Chondrocyte (in vitro differentiated cells): ENCODE data around the gene CIC. TPM values are rescaled to one million over a fixed set of nuclear protein-coding genes. Genes with fewer than 3 reads are reported as not detected.

Source experiments
- DNase-seq: peaks from one replicate; pipeline ENCODE4 v3.0.0; 2021; ENCODE audit warnings: mixed read lengths, low spot score
- H3K27ac Mint-ChIP-seq: one replicate; pipeline ENCODE4 v1.8.0; 2021; ENCODE audit warnings: mild to moderate bottlenecking, moderate library complexity, mixed read lengths; ENCODE audit not compliant: unreplicated experiment
- H3K27me3 Mint-ChIP-seq: 2 replicates; pipeline ENCODE4 v1.8.0; 2021; ENCODE audit warnings: low read depth, mixed read lengths
- H3K36me3 Mint-ChIP-seq: 2 replicates; pipeline ENCODE4 v1.8.0; 2021; ENCODE audit warnings: low read depth, mixed read lengths
- H3K4me1 Mint-ChIP-seq: 2 replicates; pipeline ENCODE4 v1.8.0; 2021; ENCODE audit warnings: low read depth, mild to moderate bottlenecking, mixed read lengths
- H3K4me3 Mint-ChIP-seq: one replicate; pipeline ENCODE4 v1.8.0; 2021; ENCODE audit warnings: mild to moderate bottlenecking, moderate library complexity, mixed read lengths; ENCODE audit not compliant: unreplicated experiment
- H3K9me3 Mint-ChIP-seq: 2 replicates; pipeline ENCODE4 v1.8.0; 2021; ENCODE audit warnings: low read depth, mixed read lengths
- total RNA-seq: library from RNA; stranded (reverse); gene quantifications from 3 replicates; pipeline ENCODE4 v1.2.1, GENCODE V29; 2021
- TF ChIP-seq, protein P1 (sequence below): fragments of 200-600 bp; sonication (generic); IDR thresholded peaks from 2 replicates; pipeline ENCODE4 v1.5.0; 2021; ENCODE audit warnings: antibody characterized with exemption, mild to moderate bottlenecking, moderate library complexity

The CIC gene
- total RNA-seq, 1 donor from 2014 or later = 83.6 TPM

DNA sequence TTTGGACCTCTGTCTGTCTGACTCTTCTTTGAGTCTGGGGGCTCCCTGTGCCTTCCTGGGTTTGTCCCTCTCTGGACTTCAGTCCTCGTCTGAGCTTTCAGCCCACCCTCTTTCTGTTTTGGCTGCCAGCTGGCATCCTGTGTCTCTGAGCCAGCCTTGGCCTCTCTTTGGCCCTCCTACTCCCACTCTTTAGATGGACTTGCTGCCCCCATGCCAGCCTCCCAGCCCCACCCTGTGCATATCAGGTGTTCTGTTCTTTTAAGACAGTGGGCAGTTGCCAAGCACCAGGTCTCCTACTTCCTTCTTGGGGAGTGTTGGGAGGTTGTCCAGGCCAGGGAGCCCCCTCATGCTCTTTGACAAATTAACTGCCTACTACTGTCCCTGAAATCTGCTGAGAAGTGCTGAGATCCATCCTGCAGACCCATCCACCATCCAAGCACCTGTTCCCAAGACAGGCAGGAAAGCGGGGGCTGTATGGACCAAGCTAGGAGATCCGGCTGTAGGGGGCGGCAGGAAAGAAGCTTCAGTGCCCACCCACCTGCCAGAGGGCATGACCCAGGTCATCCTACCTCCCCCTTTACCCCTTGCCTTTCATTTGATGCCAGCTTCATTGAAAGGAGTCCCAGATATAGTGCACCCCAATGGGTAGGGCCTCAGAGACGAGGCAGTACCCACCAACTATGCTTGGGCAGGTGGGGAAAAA lies 9.6 kb downstream of the CIC start:
- H3K27me3 Mint-ChIP-seq = no peaks in the 10 kb centered on the region
- H3K9me3 Mint-ChIP-seq = no peaks in the 10 kb centered on the region
- TF ChIP-seq, protein P1, sequence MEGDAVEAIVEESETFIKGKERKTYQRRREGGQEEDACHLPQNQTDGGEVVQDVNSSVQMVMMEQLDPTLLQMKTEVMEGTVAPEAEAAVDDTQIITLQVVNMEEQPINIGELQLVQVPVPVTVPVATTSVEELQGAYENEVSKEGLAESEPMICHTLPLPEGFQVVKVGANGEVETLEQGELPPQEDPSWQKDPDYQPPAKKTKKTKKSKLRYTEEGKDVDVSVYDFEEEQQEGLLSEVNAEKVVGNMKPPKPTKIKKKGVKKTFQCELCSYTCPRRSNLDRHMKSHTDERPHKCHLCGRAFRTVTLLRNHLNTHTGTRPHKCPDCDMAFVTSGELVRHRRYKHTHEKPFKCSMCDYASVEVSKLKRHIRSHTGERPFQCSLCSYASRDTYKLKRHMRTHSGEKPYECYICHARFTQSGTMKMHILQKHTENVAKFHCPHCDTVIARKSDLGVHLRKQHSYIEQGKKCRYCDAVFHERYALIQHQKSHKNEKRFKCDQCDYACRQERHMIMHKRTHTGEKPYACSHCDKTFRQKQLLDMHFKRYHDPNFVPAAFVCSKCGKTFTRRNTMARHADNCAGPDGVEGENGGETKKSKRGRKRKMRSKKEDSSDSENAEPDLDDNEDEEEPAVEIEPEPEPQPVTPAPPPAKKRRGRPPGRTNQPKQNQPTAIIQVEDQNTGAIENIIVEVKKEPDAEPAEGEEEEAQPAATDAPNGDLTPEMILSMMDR = no peak
- no peak for DNase-seq
- peaks cover 50% of the 10 kb centered on the region for H3K4me1 Mint-ChIP-seq
- peak overlapping the region; percentile 51 for H3K4me3 Mint-ChIP-seq
- peak overlapping the region; percentile 94 for H3K27ac Mint-ChIP-seq
- H3K36me3 Mint-ChIP-seq = peaks cover 11% of the 10 kb centered on the region

GRCh38 chr19:42279155-42279901 lies 10.3 kb downstream of the CIC start:
- no peaks in the 10 kb centered on the region for H3K27me3 Mint-ChIP-seq
- H3K9me3 Mint-ChIP-seq = no peaks in the 10 kb centered on the region
- peaks cover 10% of the 10 kb centered on the region for H3K36me3 Mint-ChIP-seq
- TF ChIP-seq, protein P1 = no peak
- peaks cover 50% of the 10 kb centered on the region for H3K4me1 Mint-ChIP-seq
- DNase-seq = no peak
- H3K27ac Mint-ChIP-seq = peak overlapping the region; percentile 94
- H3K4me3 Mint-ChIP-seq = peak overlapping the region; percentile 79

GRCh38 chr19:42279902-42280814 lies 11.1 kb downstream of the CIC start:
- Mint-ChIP-seq H3K4me1 (peaks cover 48% of the 10 kb centered on the region), H3K9me3 (no peaks in the 10 kb centered on the region), H3K27ac (peak overlapping the region; percentile 94), H3K36me3 (peaks cover 5% of the 10 kb centered on the region), H3K4me3 (peak overlapping the region; percentile 79), H3K27me3 (no peaks in the 10 kb centered on the region)
- peak; percentile 99 for DNase-seq
- TF ChIP-seq, protein P1 = peak; percentile 99

DNA sequence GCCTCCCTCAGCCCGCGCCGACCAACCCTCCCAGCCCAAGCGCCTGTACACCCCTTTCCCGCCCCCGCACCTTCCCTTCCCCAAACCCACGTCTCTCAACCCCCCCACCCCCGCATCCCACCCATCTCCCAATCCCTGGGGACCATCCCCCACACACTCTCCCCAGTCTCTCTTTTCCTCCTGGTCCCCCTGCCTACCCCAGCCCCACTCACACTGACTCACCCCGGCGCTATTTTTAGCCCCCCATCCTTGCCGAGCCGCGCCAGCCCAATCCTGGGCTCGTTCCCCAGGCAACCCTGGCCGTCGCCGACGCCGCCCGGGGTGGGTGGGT lies 11.7 kb downstream of the CIC start:
- Mint-ChIP-seq H3K27me3 (no peaks in the 10 kb centered on the region), H3K27ac (no peak overlapping the region), H3K9me3 (no peaks in the 10 kb centered on the region), H3K36me3 (peaks cover 3% of the 10 kb centered on the region), H3K4me1 (peaks cover 50% of the 10 kb centered on the region), H3K4me3 (peak overlapping the region; percentile 75)
- DNase-seq = no peak
- TF ChIP-seq, protein P1 = no peak
